Kidney glomerular epithelial cell (primary cell): ENCODE results near the gene MOGAT3.
A peak's percentile ranks its signal among the peaks of the same experiment; 100 is the strongest.

ENCODE experiments used
- DNase-seq: peaks from one replicate; lab custom pipeline; 2025; lab: John Stamatoyannopoulos, UW

The MOGAT3 gene

DNA sequence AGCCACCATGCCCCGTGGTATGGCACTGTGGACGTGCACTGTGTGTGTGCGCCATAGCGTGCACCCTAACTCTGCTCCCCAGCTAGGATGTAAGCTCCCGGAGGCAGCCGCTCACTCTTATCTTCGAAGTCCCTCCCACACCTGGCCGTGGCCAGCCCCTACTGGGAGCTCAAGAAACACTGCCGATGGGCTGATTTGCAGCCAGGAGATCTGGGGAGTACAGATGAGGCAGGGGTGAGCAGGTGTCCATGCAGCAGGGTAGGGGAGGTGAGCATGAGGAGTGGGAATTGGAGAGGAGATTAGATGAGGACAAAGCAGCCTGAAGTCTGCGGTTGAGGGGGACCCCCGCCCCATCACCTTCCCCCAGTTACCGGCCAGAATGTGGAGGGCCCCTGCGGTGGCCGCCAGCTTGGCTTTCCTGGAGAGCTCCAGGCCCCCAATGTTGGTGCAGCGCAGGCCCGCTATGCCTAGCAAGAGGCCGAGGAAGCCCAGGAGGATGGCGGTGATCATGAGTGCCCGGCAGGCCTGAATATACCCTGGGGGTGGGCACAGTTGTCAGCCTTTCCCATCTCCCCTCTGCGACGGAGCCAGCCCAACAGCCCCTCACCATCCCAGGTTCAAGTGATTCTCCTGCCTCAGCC is 33.2 kb upstream of the MOGAT3 start:
- DNase-seq, result no peak

DNA sequence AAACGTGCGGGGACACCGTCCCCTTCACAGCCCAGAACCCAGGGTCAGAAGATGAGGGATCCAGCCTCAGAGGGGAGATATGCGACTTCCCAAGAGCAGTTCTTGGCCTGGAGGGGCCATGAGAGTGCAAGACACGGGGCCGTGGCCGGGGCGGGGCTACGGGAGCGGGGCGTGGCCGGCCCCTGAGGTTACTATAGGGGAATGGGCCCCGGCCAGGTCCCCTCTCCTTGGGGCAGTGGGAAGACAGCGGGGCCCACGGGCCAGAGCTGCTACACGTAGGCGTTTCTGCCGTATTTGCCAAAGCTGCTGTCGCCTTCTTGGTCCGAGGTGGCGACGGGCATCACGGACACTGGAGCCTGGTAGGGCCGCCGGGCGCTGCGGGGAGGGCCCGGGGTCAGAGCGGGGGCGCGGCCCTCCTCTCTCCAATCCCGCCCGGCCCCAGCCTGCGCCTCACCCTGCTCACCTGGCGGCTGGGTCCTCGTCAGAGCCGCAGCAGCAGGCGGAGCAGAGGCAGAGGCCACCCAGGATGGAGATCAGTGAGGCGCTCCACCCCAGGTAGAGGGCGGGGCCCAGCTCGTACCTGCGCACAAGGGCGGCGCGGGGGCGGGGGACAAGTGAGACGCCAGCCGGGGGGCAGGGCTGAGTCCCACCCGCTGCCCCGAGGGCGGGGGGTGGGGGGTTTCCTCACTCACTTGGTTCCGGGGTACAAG is 31.5 kb upstream of the MOGAT3 start:
- DNase-seq, result no peak

DNA sequence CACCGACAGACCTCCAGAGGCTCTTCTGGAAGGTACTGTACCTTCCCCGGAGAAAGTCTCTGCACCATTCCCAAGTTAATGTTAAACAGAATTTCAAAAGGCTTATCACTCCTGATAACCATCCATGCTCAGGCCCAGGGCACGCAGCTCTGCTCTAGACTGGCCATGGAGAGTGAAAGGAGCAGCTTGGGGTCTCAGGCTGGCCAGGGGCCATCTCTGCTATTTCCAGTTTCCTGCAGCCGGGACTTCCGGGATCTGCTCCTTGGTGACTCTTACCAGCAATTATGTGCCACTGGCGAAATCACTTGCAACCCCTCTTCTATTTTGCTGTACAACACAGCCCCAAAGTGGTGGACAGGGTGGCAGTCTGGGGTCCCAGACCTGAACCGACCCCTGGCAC is 30.8 kb upstream of the MOGAT3 start:
- no peak for DNase-seq

DNA sequence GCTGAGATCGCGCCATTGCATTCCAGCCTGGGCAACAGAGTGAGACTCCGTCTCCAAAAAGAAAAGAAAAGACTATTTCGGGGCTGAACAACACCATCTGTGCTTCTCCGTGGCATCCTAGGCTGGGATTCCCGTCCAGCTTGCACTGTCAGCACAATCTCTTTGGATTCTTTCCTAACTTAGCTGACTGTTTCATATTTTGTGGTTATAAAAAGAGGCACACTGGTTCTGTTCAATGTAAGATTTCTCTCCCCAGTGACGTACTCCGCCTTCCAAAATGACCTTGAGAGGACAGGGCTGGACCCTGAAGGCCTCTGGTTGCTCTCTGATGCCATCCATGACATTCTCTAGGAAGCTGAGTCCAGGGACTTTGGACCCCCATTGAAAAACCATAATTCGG is 25.9 kb upstream of the MOGAT3 start:
- DNase-seq, result no peak

DNA sequence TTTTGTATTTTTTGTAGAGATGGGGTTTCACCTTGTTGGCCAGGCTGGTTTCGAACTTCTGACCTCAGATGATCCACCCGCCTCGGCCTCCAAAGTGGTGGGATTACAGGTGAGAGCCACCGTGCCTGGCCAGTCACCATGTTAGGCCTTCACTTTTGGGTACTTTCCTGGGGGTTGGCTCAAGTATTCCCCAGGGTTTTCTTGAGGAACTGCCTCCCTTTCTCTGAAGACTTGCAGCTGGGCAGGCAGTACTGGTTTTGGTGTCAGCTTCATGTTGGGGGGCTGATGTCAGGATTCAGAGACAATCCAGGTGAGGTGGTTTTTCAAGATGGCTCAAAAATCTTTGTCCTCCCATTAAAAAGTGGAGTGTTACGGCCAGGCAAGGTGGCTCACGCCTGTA is 24.8 kb upstream of the MOGAT3 start:
- DNase-seq, result no peak

DNA sequence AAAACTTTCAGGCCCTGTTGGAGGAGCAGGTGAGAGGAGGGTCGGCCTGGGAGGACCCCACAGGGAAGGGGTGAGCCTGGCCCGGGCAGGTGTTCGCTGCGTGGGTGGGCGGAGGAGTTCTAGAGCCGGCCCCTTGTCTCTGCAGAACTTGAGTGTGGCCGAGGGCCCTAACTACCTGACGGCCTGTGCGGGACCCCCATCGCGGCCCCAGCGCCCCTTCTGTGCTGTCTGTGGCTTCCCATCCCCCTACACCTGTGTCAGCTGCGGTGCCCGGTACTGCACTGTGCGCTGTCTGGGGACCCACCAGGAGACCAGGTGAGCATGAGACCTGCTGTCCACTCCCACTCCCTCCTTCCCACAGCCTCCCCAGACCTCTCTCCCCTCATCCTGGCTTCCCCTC is 22.7 kb upstream of the MOGAT3 start:
- no peak for DNase-seq

DNA sequence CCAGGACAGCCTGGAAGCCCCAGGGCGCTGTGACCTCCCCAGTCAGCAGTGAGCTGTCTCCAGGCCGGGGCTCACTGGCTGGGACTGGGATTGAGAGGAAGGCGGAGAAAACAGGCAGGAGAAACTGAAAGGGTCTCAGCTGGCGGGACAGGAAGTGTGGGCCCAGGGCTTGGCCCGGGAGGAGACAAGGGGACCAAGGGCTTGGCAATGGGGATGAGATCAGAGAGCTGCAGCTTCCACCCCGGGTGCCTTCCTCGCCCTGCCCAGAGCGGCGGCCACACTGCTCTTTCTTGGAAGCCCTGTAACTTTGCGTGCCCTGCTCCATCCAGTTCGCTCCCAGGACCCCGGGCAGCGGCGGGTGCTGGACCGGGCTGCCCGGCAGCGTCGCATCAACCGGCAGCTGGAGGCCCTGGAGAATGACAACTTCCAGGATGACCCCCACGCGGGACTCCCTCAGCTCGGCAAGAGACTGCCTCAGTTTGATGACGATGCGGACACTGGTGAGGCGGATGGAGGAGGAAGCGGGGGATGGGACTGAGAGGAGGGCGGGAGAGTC is 21.5 kb upstream of the MOGAT3 start:
- DNase-seq, result no peak

DNA sequence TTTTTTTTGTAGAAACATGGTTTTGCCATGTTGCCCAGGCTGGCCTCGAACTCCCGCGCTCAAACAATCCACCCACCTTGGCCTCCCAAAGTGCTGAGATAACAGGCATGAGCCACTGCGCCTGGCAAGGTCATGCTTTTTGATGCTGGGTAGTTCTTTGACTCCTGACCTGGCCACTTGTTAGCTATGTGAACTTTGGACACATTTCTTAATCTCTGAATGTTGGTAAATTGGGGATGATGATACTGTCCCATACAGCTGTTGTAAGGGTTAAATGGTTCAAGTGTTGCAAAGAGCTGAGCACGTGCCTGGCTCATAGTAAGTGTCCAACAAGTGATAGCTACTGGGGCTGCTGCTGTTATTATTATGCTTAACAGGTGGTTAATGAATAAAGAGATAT is 19.5 kb upstream of the MOGAT3 start:
- DNase-seq, result no peak

DNA sequence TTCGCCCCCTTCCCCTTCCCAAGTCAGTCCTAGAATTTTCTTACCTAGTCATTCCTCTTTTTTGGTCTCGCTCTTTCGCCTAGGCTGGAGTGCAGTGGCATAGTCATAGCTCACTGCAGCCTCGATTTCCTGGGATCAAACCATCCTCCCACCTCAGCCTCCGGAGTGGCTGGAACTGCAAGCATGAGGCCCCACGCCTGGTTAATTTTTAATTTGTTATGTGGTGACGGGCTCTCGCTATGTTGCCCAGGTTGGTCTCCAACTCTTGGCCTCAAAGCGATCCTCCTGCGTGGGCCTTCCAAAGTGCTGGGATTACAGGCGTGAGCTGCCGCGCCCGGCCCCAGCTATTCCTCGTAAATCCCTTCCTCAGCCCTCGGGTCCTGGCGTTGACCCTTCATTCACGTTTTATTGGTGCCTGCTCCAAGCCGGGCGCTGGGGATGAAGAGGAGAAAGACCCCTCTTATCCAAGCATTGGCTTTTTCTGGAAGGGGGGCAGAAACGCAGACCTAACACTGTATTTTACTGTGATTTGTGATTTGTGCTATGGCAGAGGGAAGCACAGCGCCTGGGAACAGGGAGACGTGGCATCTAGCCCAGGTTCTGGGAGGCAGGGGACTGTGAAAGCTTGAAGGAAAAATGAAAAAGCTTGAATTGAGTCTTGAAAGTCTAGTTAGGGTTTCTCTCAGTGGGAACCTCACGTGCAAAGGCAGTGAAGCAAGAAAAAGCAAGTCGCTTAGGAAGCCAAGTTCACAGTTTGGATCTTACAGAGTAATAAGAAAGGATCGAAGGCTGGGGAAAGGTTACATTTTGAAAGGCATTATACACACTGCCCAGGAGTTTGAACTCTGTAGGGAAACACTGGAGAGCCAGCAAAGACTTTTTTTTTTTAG is 17.6 kb upstream of the MOGAT3 start:
- DNase-seq, result peak; percentile 69

DNA sequence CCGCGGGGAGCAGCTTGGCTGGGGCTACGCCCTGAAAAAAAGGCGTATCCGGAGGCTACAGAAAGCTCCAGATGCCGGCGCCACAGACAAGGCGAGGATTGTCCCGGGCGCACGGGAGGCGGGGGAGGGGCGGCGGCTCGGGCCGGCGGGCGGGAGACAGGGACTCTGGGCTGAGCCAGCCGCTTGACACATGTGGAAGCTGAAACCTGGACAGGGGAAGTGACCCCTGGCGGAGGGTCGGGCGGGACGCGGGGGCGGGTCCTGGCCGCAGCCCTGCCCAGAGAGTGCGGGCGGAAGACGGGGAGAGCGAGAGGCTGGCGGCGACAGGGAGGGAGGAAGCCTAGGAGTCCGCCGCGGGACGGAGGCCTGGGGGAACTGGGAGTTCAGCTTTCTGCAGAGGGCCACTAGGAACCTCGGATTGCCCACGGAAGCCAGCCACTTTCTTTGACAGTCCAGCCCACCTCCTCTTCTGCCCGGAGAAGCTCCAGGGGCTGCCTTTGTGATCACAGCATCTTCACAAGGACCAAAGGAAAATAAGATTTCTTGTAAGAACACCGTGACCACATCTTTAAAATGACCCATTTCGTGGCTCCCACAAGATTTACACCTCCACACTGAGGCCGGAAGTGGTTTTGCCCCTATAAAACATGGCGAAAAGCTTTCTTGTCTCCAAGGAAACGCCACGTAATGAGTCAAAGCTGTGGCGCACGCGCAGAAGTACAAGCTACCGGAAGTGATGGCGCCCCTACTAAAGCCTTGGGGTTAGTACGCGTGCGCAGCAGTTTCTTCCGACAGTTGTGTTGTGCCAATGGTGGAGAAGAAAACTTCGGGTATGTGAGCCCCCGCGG is 16.8 kb upstream of the MOGAT3 start, which contains the start of the genes PLOD3 and ZNHIT1:
Gene PLOD3, minus strand, starts transcription at position 194 of the 848 bp plus-strand sequence. CDS start 307 bp downstream, outside the sequence.
Gene ZNHIT1, plus strand, starts transcription at position 778 of the 848 bp plus-strand sequence. Its CDS starts 31 bp downstream, at position 809.
- DNase-seq, result peak; percentile 95

DNA sequence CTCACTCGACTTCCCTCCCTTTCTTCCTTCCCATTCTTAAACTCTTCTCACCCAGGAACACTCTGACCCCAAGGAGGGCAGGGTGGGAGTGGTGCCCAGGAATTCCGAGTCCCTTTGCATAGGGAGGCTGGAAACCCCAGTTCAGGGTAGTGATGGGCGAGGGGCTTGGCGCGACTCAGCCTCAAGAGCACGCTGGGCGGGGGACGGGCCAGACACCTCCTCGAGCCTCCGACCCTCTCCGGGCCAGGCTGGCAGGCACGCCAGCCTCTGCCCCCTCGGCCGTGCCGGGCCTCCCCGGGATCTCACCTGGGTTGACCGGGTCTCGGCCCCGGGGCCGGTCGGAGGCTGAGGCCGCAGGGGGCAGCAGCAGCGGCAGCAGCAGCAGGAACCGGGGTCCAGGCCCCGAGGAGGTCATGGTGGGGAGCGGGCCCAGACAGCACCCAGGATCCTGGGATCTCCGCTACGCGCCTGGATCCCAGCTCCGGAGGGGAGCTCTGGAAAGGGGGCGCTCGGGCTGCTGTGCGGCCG is 16.1 kb upstream of the MOGAT3 start:
- no peak for DNase-seq

DNA sequence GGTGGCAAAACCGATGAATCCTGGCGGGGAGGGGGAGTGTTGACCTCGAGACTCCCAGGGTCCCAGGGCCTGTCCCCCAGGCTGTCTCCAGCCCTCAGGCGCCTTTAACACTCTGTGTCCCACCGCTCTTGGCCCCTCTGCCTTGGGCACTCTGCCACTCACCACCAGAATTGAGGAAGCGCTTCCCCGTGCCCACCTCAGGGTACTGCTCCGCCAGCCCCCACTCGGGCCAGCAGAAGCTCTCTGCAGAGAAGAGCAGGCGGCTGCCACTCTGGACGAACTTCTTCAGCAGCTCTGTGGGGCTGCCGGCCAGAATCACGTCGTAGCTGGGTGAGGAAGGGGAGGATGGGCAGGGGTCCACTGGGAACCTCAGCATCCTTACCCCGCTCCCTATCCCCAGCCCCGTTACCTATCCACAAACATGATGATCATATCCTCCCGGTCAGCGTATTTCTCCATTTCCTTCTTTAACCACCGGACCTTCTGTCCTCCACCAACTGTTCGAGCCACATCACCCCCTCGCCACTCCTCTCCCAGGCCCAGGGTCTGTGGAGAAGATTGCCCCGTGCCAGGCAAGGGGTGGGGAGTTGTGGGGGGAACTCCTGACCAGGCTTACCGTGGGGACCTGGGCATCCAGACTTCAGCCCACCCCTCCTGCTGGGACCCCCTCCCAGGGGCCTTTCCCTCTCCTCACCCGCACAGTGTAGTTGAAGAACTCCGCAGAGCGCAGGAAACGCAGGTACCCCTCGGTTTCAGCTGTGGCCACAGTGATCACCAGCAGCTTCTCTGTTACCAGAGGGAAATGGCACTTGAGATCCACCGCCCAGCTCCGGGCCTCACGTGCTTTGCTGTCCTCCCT is 15.4 kb upstream of the MOGAT3 start:
- DNase-seq, result no peak

DNA sequence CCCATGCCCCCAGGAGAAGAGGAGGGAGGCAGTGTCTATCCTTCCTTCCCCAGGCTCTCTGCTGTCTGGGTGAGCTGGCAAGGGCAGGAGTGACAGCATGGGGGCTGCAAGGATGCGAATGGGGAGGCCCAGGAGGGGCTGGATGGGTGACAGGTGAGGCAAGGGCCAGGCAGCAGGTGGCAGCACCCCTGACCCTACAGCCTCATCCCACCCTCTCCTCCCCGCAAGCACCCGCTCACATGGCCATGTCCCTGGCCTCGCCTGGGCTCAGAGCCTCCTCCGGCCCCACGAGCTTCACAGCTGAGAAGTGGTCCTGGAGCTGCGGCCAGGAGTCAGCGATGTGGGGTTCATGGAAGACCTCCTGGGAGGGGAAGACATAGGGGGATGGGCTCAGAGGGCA is 11.2 kb upstream of the MOGAT3 start:
- DNase-seq, result no peak

DNA sequence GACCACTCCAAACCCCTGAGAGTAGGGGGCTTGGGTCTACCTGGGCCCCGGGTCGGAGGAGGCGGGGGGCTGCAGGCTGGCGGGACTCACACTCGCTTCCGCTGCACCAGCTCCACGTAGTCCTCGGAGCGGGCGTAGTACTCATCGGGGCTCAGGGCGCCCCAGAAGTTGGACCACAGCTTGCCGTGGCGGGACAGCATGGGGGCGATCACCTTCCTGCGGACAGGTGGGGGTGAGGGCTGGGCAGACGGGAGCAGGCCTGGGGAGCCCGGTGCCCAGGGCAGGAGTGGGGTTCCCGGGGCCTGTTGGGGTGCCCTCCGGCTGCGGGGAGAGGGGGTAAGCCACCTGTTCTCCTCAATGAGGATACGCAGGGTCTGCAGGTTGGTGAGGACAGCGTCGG is 10.7 kb upstream of the MOGAT3 start:
- DNase-seq, result no peak

DNA sequence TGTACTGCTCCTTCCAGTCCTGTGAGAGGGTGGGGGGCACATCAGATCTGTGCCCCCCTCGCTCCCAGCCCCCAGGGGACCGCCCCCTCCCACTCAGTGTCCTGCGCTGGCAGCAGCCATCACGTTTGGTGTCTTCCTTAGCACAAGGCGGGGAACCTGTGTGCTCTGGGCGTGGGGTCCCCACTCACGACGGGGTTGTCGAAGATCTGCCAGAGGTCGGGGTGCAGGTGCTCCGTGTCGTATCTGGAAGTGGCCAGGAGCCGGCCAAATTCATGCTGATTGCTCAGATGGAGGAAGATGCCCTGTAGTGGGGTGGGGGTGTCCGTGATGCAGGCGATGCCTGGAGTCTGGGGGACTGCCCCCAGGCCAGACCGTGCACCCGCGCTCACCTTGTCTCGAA is 9.3 kb upstream of the MOGAT3 start:
- no peak for DNase-seq

DNA sequence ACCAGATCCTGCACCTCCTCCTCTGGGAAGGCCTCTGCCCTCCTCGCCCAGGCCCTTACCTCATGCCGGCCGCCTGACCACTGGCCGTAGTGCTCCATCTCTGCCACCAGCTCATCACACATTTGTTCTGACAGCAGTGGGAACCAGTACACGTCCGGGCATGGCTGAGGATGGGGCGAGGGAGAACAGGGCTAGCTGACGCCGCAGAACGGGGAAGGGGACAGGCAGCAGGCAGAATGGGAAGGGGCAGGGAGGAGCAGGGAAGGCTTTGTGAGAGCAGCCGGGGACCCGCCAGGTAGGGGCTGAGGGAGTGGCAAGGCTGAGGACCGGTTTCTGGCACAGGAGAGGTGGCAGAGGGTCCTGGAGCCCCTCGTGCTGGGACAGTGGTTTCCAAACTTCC is 8.0 kb upstream of the MOGAT3 start:
- no peak for DNase-seq

DNA sequence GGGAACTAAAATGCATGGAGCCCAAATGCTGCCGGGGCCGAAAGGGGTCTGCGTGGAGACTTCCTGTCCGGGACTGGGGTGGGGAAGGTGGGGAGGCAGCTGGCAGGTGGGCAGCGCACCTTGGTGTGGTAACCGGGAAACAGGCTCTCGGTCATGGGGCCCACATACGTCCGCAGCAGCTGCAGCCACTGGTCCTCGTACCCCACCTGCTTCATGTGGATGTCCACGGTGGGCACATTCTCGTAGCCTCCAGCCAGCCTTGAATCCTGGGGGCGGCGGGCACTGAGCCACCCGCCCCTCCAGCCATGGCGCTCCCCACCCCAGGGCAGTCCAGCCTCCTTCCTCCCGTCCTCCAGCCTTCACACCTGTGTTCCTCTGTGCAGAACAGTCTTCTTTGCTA is 6.6 kb upstream of the MOGAT3 start:
- DNase-seq, result no peak

DNA sequence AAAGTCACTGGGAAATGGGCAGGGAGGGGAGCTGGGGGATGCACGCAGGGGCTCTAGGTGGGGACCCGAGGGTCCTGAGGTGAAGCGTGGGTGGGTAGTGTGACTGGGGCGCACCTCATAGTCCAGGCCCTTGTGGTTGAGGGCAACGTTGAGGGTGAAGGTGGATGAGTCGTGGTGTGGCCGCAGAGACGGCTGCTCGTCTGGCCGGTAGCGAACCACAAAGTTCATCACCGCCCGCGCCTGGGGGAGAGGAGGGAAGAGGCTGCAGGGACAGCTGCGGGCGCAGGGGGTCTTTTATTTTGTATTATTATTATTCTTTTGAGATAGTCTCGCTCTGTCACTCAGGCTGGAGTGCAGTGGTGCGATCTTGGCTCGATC is 5.8 kb upstream of the MOGAT3 start:
- no peak for DNase-seq

DNA sequence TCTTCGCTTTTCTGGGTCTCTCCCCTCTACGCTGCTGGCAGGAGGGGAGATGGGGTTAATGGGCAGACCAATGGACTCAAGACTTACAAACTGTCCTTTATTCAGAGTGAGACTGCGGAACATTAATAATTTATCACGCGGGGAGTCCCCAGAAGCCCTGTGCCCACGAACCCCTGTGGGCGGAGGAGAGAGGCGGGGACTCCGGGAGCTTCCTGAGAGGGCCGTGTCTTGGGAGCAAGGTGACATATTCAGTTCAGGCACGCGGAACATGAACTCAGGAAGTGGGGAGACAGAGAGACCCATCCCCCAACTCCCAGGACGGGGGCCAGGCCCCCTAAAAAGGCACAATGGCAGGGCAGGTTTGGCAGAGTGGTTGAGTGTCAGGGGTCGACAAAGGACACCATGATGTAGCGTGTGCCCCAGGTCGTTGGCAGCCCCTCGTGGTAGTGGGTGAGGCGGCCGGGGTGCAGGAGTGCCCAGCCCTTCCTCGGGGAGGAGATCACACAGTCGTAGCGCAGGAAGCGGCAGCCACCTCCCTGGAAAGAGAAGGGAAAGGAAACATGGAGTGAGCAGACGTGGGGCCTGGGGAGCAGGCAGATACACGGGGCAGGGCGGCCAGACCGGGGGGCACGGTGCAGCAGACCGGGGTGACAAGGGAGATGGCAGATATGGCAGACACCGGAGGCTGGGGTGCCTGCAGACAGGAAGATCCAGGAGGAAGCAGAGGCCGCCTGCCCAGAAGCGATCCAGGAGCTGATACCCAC is 5.2 kb upstream of the MOGAT3 start:
- no peak for DNase-seq
